ENCODE measurements around the gene MYRF.

Gene MYRF

DNA sequence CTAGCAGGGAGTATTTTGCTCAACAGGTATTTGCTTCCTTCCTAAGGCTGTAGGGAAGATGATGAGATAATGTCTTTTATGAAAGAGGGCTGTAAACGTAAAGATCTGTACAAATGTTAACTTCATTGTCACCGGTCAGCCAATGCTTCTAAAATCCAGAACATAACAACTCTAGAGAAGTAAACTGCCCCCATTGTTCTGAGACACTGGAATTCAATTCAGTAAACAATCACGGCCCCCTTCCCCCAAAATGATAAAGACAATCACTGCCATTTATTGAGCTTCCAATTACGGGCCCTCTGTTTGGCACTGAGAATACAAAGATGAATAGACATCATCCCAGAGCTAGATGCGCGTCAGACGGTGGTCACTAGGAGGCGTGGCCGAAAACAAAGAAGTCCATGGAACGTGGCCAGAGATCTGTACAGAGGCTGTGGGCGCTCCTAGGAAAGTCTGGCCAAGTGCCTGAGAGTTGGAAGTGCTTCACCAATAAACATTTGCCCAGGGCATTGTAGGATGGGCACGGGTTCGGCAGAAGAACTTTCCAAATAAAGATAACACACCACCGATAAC is 39.4 kb downstream of the MYRF start:
- no peak for TF ChIP-seq EZH2 (IDR thresholded peaks at IDR 0.05)
- no peak for TF ChIP-seq POLR2AphosphoS5 (IDR thresholded peaks at IDR 0.05; ENCODE audit: borderline replicate concordance, low read depth, low read length)
- TF ChIP-seq FOXP2 (optimal IDR thresholded peaks at IDR 0.05; ENCODE audit: control extremely low read depth, extremely low read length, insufficient read depth): no peak
- H3K9ac ChIP-seq (ENCODE audit: insufficient read length): peak overlapping the region; percentile 95
- peak overlapping the region; percentile 97 for H3K27ac ChIP-seq
- DNase-seq (ENCODE audit: low read depth, low spot score): no peak
- H3K36me3 ChIP-seq (ENCODE audit: insufficient read depth, low read length): peaks cover 47% of the 10 kb centered on the region
- H3K9me3 ChIP-seq (ENCODE audit: low read depth, low read length): no peaks in the 10 kb centered on the region
- peak overlapping the region; percentile 97 for H3K4me3 ChIP-seq

GRCh38 chr11:61792310-61793082 is 40.1 kb downstream of the MYRF start, which contains the start of the genes FEN1 and TMEM258:
TSS of gene FEN1 (plus strand) at chr11:61792911. CDS start at chr11:61795362, 2,451 bp downstream.
TSS of gene TMEM258 (minus strand) at chr11:61792599. CDS start at chr11:61792558, 41 bp downstream.
- Histone ChIP-seq H3K4me3 (peak within 1 kb of the TSS; percentile 97), H3K9ac (ENCODE audit: insufficient read length) (peak within 1 kb of the TSS; percentile 95), H3K9me3 (ENCODE audit: low read depth, low read length) (no peaks in the 10 kb centered on the region), H3K36me3 (ENCODE audit: insufficient read depth, low read length) (peaks cover 53% of the 10 kb centered on the region), H3K27ac (peak within 1 kb of the TSS; percentile 97)
- TF ChIP-seq EZH2 (IDR thresholded peaks at IDR 0.05) (no peak), FOXP2 (optimal IDR thresholded peaks at IDR 0.05; ENCODE audit: control extremely low read depth, extremely low read length, insufficient read depth) (peak; percentile 48), POLR2AphosphoS5 (IDR thresholded peaks at IDR 0.05; ENCODE audit: borderline replicate concordance, low read depth, low read length) (peak; percentile 93)
- peak; percentile 83 for DNase-seq (ENCODE audit: low read depth, low spot score)

- peak overlapping the region; percentile 97 for H3K4me3 ChIP-seq
- DNase-seq (ENCODE audit: low read depth, low spot score): no peak
- peak overlapping the region; percentile 97 for H3K27ac ChIP-seq
- H3K9me3 ChIP-seq (ENCODE audit: low read depth, low read length): no peaks in the 10 kb centered on the region
- TF ChIP-seq POLR2AphosphoS5 (IDR thresholded peaks at IDR 0.05; ENCODE audit: borderline replicate concordance, low read depth, low read length): peak; percentile 6; the same call in 1 of the 2 replicates
- no peak for TF ChIP-seq EZH2 (IDR thresholded peaks at IDR 0.05)
- H3K9ac ChIP-seq (ENCODE audit: insufficient read length): peak overlapping the region; percentile 95
- H3K36me3 ChIP-seq (ENCODE audit: insufficient read depth, low read length): peaks cover 58% of the 10 kb centered on the region
Observed at GRCh38 chr11:61793083-61793828, 40.8 kb downstream of the MYRF start.

- H3K27ac ChIP-seq: peak overlapping the region; percentile 97; the same call in 1 of the 2 replicates
Observed at GRCh38 chr11:61793829-61794204, 41.4 kb downstream of the MYRF start.

GRCh38 chr11:61794579-61794978 is 42.1 kb downstream of the MYRF start:
- peak overlapping the region; percentile 59 for H3K4me3 ChIP-seq
- DNase-seq (ENCODE audit: low read depth, low spot score): no peak
- peaks cover 57% of the 10 kb centered on the region for H3K36me3 ChIP-seq (ENCODE audit: insufficient read depth, low read length)
- peak overlapping the region; percentile 47; the same call in 1 of the 2 replicates for H3K27ac ChIP-seq
- peak overlapping the region; percentile 95 for H3K9ac ChIP-seq (ENCODE audit: insufficient read length)
- TF ChIP-seq EZH2 (IDR thresholded peaks at IDR 0.05): no peak
- TF ChIP-seq FOXP2 (optimal IDR thresholded peaks at IDR 0.05; ENCODE audit: control extremely low read depth, extremely low read length, insufficient read depth): no peak
- no peak for TF ChIP-seq POLR2AphosphoS5 (IDR thresholded peaks at IDR 0.05; ENCODE audit: borderline replicate concordance, low read depth, low read length)
- H3K9me3 ChIP-seq (ENCODE audit: low read depth, low read length): no peaks in the 10 kb centered on the region

More at GRCh38 chr11:61793829-61794204, 41.4 kb downstream of the MYRF start:
- no peak for DNase-seq (ENCODE audit: low read depth, low spot score)
- Histone ChIP-seq H3K4me3 (peak overlapping the region; percentile 97), H3K36me3 (ENCODE audit: insufficient read depth, low read length) (peaks cover 59% of the 10 kb centered on the region), H3K9ac (ENCODE audit: insufficient read length) (peak overlapping the region; percentile 95), H3K9me3 (ENCODE audit: low read depth, low read length) (no peaks in the 10 kb centered on the region)
- TF ChIP-seq POLR2AphosphoS5 (IDR thresholded peaks at IDR 0.05; ENCODE audit: borderline replicate concordance, low read depth, low read length): no peak
- no peak for TF ChIP-seq FOXP2 (optimal IDR thresholded peaks at IDR 0.05; ENCODE audit: control extremely low read depth, extremely low read length, insufficient read depth)
- no peak for TF ChIP-seq EZH2 (IDR thresholded peaks at IDR 0.05)

- no peaks in the 10 kb centered on the region for H3K9me3 ChIP-seq (ENCODE audit: low read depth, low read length)
- TF ChIP-seq EZH2 (IDR thresholded peaks at IDR 0.05): no peak
- DNase-seq (ENCODE audit: low read depth, low spot score): no peak
- H3K9ac ChIP-seq (ENCODE audit: insufficient read length): no peak overlapping the region
- peaks cover 57% of the 10 kb centered on the region for H3K36me3 ChIP-seq (ENCODE audit: insufficient read depth, low read length)
- no peak overlapping the region for H3K27ac ChIP-seq
- no peak overlapping the region for H3K4me3 ChIP-seq
Observed at GRCh38 chr11:61795459-61795858, 43.0 kb downstream of the MYRF start.

DNA sequence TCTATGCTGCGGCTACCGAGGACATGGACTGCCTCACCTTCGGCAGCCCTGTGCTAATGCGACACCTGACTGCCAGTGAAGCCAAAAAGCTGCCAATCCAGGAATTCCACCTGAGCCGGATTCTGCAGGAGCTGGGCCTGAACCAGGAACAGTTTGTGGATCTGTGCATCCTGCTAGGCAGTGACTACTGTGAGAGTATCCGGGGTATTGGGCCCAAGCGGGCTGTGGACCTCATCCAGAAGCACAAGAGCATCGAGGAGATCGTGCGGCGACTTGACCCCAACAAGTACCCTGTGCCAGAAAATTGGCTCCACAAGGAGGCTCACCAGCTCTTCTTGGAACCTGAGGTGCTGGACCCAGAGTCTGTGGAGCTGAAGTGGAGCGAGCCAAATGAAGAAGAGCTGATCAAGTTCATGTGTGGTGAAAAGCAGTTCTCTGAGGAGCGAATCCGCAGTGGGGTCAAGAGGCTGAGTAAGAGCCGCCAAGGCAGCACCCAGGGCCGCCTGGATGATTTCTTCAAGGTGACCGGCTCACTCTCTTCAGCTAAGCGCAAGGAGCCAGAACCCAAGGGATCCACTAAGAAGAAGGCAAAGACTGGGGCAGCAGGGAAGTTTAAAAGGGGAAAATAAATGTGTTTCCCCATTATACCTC is 43.6 kb downstream of the MYRF start:
- 0 out of 2 replicates have a peak overlapping the region, but pooled peaks have one; percentile 10 for H3K27ac ChIP-seq
- TF ChIP-seq EZH2 (IDR thresholded peaks at IDR 0.05) (no peak), FOXP2 (optimal IDR thresholded peaks at IDR 0.05; ENCODE audit: control extremely low read depth, extremely low read length, insufficient read depth) (no peak), POLR2AphosphoS5 (IDR thresholded peaks at IDR 0.05; ENCODE audit: borderline replicate concordance, low read depth, low read length) (no peak)
- peaks cover 62% of the 10 kb centered on the region for H3K36me3 ChIP-seq (ENCODE audit: insufficient read depth, low read length)
- no peak overlapping the region for H3K9ac ChIP-seq (ENCODE audit: insufficient read length)
- no peak for DNase-seq (ENCODE audit: low read depth, low spot score)
- no peaks in the 10 kb centered on the region for H3K9me3 ChIP-seq (ENCODE audit: low read depth, low read length)
- no peak overlapping the region for H3K4me3 ChIP-seq

All from SK-N-MC (cell line).